WTC11 (cell line): ENCODE data around the gene GMEB2. TPM values are rescaled to one million over a fixed set of nuclear protein-coding genes. Genes with fewer than 3 reads are reported as not detected.
A peak's percentile ranks its signal among the peaks of the same experiment; 100 is the strongest.
"Not testable (repeated sequence)": the region's sequence is repeated elsewhere in the genome, so short reads cannot be mapped to it uniquely, and the experiment has no call there.

Experiments used
- ATAC-seq: fragments of 200-7000 bp; cut with Tn5 transposase; 2 replicates; pipeline ENCODE4 v1.10.0; 2021; ENCODE audit warnings: mild to moderate bottlenecking, moderate library complexity
- CTCF ChIA-PET: fragments of 300-600 bp; sonication (Branson Sonifier 250); formaldehyde crosslinking; loops from one replicate; lab custom pipeline; 2021; ENCODE audit warnings: antibody characterized with exemption; lab: Charles Lee
- POLR2A ChIA-PET: fragments of 350-600 bp; sonication (Branson Sonifier 250); formaldehyde crosslinking; loops from one replicate; lab custom pipeline; 2021; ENCODE audit warnings: antibody characterized with exemption; lab: Charles Lee
- DNase-seq: peaks from one replicate; pipeline ENCODE4 v3.0.0; 2021; ENCODE audit warnings: low spot score
- H3K27ac Mint-ChIP-seq: 2 replicates; pipeline ENCODE4 v1.8.0; 2021; ENCODE audit warnings: mixed read lengths
- H3K27me3 Mint-ChIP-seq: 2 replicates; pipeline ENCODE4 v1.8.0; 2021; ENCODE audit warnings: low read depth, mild to moderate bottlenecking, moderate library complexity, mixed read lengths
- H3K36me3 Mint-ChIP-seq: 2 replicates; pipeline ENCODE4 v1.8.0; 2021; ENCODE audit warnings: mixed read lengths
- H3K4me1 Mint-ChIP-seq: 2 replicates; pipeline ENCODE4 v1.8.0; 2022; ENCODE audit warnings: mixed read lengths
- H3K4me3 Mint-ChIP-seq: 2 replicates; pipeline ENCODE4 v1.8.0; 2021; ENCODE audit warnings: mild to moderate bottlenecking, moderate library complexity, mixed read lengths
- H3K9me3 Mint-ChIP-seq: 2 replicates; pipeline ENCODE4 v1.8.0; 2021; ENCODE audit warnings: mixed read lengths
- CBFB ChIP-seq: sonication (generic); formaldehyde crosslinking; IDR thresholded peaks from 2 replicates; pipeline ENCODE4 v1.8.1; 2022; ENCODE audit warnings: mild to moderate bottlenecking, low read depth, missing genetic modification reagents
- CREM ChIP-seq: sonication (generic); formaldehyde crosslinking; IDR thresholded peaks from 2 replicates; pipeline ENCODE4 v1.8.1; 2022; ENCODE audit warnings: mild to moderate bottlenecking, missing genetic modification reagents, moderate library complexity
- CTCF ChIP-seq: fragments of 200-600 bp; IDR thresholded peaks from 2 replicates; pipeline ENCODE4 v1.8.0; 2022; ENCODE audit warnings: antibody characterized with exemption
- ESRRA ChIP-seq: sonication (generic); formaldehyde crosslinking; IDR thresholded peaks from 2 replicates; pipeline ENCODE4 v1.8.1; 2022; ENCODE audit warnings: mild to moderate bottlenecking, missing genetic modification reagents, borderline replicate concordance
- FOXJ3 ChIP-seq: sonication (generic); formaldehyde crosslinking; IDR thresholded peaks from 2 replicates; pipeline ENCODE4 v1.9.0; 2021; ENCODE audit warnings: missing genetic modification reagents, mild to moderate bottlenecking, borderline replicate concordance
- JAZF1 ChIP-seq: fragments of 250-450 bp; sonication (Bioruptor Pico); IDR thresholded peaks from 2 replicates; pipeline ENCODE4 v1.9.0; 2021; ENCODE audit warnings: moderate library complexity, mild to moderate bottlenecking, inconsistent platforms
- JUN ChIP-seq: sonication (generic); formaldehyde crosslinking; IDR thresholded peaks from 2 replicates; pipeline ENCODE4 v1.8.0; 2023; ENCODE audit warnings: mild to moderate bottlenecking, missing genetic modification reagents
- SP1 ChIP-seq: sonication (generic); formaldehyde crosslinking; conservative IDR thresholded peaks from 2 replicates; pipeline ENCODE4 v1.8.1; 2022; ENCODE audit warnings: missing genetic modification reagents
- TEAD4 ChIP-seq: sonication (generic); formaldehyde crosslinking; IDR thresholded peaks from 2 replicates; pipeline ENCODE4 v1.8.0; 2022; ENCODE audit warnings: mild to moderate bottlenecking, missing genetic modification reagents
- ZNF423 ChIP-seq: fragments of 250-450 bp; sonication (Bioruptor Pico); IDR thresholded peaks from 2 replicates; pipeline ENCODE4 v2.1.2; 2022; ENCODE audit warnings: mild to moderate bottlenecking, moderate library complexity
- total RNA-seq: library from RNA; stranded (reverse); gene quantifications from 3 replicates; pipeline ENCODE4 v1.2.3, GENCODE V29; 2021
- TF ChIP-seq, protein P1 (sequence below): sonication (generic); formaldehyde crosslinking; IDR thresholded peaks from 2 replicates; pipeline ENCODE4 v1.8.0; 2022; ENCODE audit warnings: mild to moderate bottlenecking, missing genetic modification reagents
- TF ChIP-seq, protein P2 (sequence below): sonication (generic); formaldehyde crosslinking; IDR thresholded peaks from 2 replicates; pipeline ENCODE4 v1.8.0; 2022; ENCODE audit warnings: mild to moderate bottlenecking, missing genetic modification reagents
- TF ChIP-seq, protein P3 (sequence below): sonication (generic); formaldehyde crosslinking; conservative IDR thresholded peaks from 2 replicates; pipeline ENCODE4 v1.8.1; 2023; ENCODE audit warnings: mild to moderate bottlenecking, low read depth, missing genetic modification reagents, moderate library complexity
- TF ChIP-seq, protein P4 (sequence below): sonication (generic); formaldehyde crosslinking; IDR thresholded peaks from 2 replicates; pipeline ENCODE4 v1.8.1; 2023; ENCODE audit warnings: mild to moderate bottlenecking, missing genetic modification reagents, borderline replicate concordance

Gene GMEB2
- total RNA-seq, 1 experiment from 2014 or later: 14.8 TPM

DNA sequence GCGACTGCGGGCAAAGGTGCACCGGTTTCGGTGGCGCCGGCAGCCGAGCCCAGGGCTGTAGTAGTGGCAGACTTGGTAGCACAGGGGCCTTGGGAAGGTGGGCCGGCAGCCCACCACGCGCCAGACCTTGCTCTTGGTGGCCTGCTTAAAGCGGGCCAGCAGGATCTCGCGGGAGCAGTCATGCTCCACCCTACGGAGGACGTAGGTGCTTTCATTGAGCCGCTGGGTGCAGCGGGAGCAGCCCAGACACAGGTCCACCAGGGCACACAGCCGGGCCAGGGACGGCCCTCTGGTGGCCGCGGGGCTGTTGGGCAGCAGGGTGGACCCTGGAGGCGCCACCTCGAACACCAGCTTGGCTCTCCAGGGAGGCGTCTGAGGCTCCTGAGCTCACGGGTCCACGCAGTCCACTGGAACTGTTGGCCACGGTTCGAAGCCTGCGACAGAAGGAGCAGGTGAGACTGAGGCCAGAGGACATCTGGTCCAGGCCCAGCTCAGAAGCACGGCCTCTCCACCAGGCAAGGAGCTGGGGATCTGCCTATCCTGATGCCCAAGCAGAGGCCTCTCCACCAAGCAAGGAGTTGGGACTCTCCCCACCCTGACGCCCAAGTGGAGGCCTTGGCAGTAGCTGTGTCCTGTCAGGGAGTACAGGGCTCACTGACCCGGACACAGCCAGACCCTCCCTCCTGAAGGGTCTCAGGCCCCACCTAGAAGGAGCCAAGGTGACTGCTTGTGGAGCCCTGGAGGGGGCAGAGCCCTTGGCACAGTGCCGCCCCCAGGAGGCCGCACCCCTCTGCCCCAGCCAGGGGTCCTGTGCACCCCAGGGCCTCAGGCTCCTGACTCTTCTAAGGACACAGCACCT lies 53.9 kb downstream of the GMEB2 start:
- peak; percentile 38 for DNase-seq
- ATAC-seq: no peak; the same call in 1 of the 2 replicates
- POLR2A ChIA-PET: interaction anchor here (1.4 kb wide), 1 partner anchor 16 kb away, joined by 3 read pairs; no protein-coding TSS in a partner anchor

DNA sequence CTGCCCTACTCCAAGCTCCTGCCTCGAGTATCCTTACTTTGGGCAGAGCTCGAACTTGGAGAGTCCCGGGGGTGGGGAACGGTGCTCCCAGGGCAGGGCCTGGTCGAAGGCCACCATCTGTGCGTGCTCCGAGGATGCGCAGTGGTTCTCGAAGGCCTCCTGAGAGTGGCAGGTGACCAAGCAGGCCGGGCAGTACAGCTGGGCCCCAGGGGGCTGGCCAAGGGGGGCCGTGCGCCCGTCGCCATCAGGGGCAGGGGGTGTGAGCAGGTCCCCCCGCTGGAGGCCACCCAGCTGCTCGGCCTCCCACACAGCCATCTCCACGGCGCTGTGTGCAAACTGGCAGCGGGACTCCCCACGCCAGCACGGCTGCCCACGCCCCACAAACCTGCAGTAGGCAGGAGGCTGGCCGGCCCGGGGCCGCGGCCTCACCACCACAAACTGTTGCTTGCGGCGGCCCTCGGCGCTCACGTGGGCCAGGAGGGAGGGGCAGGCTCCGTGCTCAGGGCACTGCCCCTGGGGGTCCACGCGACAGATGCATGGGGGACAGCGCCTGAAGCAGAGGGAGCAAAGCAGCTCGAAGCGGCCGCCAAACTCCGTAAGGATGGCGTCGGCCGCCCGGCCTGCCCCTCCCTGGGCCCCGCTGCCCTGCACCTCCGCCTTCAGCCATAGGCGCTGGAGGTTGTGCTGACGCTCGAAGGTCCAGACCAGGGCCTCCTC lies 54.7 kb downstream of the GMEB2 start:
- POLR2A ChIA-PET: no interaction called here
- no peaks in the 10 kb centered on the region for H3K4me1 Mint-ChIP-seq
- TF ChIP-seq, protein P1, sequence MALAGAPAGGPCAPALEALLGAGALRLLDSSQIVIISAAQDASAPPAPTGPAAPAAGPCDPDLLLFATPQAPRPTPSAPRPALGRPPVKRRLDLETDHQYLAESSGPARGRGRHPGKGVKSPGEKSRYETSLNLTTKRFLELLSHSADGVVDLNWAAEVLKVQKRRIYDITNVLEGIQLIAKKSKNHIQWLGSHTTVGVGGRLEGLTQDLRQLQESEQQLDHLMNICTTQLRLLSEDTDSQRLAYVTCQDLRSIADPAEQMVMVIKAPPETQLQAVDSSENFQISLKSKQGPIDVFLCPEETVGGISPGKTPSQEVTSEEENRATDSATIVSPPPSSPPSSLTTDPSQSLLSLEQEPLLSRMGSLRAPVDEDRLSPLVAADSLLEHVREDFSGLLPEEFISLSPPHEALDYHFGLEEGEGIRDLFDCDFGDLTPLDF (CRISPR knock-in tag): no peak
- TF ChIP-seq, protein P2, sequence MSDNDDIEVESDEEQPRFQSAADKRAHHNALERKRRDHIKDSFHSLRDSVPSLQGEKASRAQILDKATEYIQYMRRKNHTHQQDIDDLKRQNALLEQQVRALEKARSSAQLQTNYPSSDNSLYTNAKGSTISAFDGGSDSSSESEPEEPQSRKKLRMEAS: no peak
- no peak for TF ChIP-seq JAZF1 (CRISPR knock-in tag)
- no peak for TF ChIP-seq FOXJ3 (CRISPR knock-in tag)
- no peak for TF ChIP-seq CREM (CRISPR knock-in tag)
- TF ChIP-seq CBFB (CRISPR knock-in tag): no peak
- TF ChIP-seq, protein P3, sequence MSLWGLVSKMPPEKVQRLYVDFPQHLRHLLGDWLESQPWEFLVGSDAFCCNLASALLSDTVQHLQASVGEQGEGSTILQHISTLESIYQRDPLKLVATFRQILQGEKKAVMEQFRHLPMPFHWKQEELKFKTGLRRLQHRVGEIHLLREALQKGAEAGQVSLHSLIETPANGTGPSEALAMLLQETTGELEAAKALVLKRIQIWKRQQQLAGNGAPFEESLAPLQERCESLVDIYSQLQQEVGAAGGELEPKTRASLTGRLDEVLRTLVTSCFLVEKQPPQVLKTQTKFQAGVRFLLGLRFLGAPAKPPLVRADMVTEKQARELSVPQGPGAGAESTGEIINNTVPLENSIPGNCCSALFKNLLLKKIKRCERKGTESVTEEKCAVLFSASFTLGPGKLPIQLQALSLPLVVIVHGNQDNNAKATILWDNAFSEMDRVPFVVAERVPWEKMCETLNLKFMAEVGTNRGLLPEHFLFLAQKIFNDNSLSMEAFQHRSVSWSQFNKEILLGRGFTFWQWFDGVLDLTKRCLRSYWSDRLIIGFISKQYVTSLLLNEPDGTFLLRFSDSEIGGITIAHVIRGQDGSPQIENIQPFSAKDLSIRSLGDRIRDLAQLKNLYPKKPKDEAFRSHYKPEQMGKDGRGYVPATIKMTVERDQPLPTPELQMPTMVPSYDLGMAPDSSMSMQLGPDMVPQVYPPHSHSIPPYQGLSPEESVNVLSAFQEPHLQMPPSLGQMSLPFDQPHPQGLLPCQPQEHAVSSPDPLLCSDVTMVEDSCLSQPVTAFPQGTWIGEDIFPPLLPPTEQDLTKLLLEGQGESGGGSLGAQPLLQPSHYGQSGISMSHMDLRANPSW (CRISPR knock-in tag): no peak
- TF ChIP-seq SP1 (CRISPR knock-in tag): no peak
- TF ChIP-seq ZNF423: no peak
- TF ChIP-seq, protein P4, sequence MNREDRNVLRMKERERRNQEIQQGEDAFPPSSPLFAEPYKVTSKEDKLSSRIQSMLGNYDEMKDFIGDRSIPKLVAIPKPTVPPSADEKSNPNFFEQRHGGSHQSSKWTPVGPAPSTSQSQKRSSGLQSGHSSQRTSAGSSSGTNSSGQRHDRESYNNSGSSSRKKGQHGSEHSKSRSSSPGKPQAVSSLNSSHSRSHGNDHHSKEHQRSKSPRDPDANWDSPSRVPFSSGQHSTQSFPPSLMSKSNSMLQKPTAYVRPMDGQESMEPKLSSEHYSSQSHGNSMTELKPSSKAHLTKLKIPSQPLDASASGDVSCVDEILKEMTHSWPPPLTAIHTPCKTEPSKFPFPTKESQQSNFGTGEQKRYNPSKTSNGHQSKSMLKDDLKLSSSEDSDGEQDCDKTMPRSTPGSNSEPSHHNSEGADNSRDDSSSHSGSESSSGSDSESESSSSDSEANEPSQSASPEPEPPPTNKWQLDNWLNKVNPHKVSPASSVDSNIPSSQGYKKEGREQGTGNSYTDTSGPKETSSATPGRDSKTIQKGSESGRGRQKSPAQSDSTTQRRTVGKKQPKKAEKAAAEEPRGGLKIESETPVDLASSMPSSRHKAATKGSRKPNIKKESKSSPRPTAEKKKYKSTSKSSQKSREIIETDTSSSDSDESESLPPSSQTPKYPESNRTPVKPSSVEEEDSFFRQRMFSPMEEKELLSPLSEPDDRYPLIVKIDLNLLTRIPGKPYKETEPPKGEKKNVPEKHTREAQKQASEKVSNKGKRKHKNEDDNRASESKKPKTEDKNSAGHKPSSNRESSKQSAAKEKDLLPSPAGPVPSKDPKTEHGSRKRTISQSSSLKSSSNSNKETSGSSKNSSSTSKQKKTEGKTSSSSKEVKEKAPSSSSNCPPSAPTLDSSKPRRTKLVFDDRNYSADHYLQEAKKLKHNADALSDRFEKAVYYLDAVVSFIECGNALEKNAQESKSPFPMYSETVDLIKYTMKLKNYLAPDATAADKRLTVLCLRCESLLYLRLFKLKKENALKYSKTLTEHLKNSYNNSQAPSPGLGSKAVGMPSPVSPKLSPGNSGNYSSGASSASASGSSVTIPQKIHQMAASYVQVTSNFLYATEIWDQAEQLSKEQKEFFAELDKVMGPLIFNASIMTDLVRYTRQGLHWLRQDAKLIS: no peak
- TF ChIP-seq ESRRA (CRISPR knock-in tag): no peak
- TF ChIP-seq JUN (CRISPR knock-in tag): no peak
- no peak for TF ChIP-seq TEAD4 (CRISPR knock-in tag)
- no peak for ATAC-seq
- no peaks in the 10 kb centered on the region for H3K9me3 Mint-ChIP-seq
- CTCF ChIA-PET: interaction anchor here (0.6 to 4.2 kb wide), 5 partner anchors 17 to 34 kb away, joined by 3 to 52 read pairs (median 4); partner anchors contain the start of gene PTK6
- no peak for DNase-seq
- H3K27ac Mint-ChIP-seq: no peak overlapping the region
- no peaks in the 10 kb centered on the region for H3K36me3 Mint-ChIP-seq
- H3K4me3 Mint-ChIP-seq: no peak overlapping the region
- no peaks in the 10 kb centered on the region for H3K27me3 Mint-ChIP-seq

More for the DNA sequence above, 53.9 kb downstream of the GMEB2 start:
- H3K4me1 Mint-ChIP-seq: no peaks in the 10 kb centered on the region
- peak overlapping the region; percentile 78 for H3K4me3 Mint-ChIP-seq
- no peak overlapping the region for H3K27ac Mint-ChIP-seq
- no peaks in the 10 kb centered on the region for H3K9me3 Mint-ChIP-seq
- H3K27me3 Mint-ChIP-seq: no peaks in the 10 kb centered on the region
- TF ChIP-seq ZNF423: peak; percentile 79; the same call in 1 of the 2 replicates
- no peak for TF ChIP-seq CTCF
- TF ChIP-seq, all 79 proteins: peak for 1
- CTCF ChIA-PET: interaction anchor here (0.6 to 4.2 kb wide), 9 partner anchors 9 to 168 kb away, joined by 3 to 52 read pairs (median 4); partner anchors contain the start of gene PTK6
- H3K36me3 Mint-ChIP-seq: no peaks in the 10 kb centered on the region

GRCh38 chr20:63571087-63571478 lies 55.8 kb downstream of the GMEB2 start:
- H3K27ac Mint-ChIP-seq, H3K36me3 Mint-ChIP-seq, ATAC-seq, H3K9me3 Mint-ChIP-seq, DNase-seq, H3K27me3 Mint-ChIP-seq, H3K4me1 Mint-ChIP-seq, H3K4me3 Mint-ChIP-seq: not testable (repeated sequence)
- ChIA-PET POLR2A (interaction anchor here (0.7 kb wide), 1 partner anchor 112 kb away, joined by 3 read pairs; no protein-coding TSS in a partner anchor), CTCF (interaction anchor here (0.7 to 1.2 kb wide), 2 partner anchors 16 to 204 kb away, joined by 3 read pairs; no protein-coding TSS in a partner anchor)
